ENCODE results near the gene MEX3C.

DNA sequence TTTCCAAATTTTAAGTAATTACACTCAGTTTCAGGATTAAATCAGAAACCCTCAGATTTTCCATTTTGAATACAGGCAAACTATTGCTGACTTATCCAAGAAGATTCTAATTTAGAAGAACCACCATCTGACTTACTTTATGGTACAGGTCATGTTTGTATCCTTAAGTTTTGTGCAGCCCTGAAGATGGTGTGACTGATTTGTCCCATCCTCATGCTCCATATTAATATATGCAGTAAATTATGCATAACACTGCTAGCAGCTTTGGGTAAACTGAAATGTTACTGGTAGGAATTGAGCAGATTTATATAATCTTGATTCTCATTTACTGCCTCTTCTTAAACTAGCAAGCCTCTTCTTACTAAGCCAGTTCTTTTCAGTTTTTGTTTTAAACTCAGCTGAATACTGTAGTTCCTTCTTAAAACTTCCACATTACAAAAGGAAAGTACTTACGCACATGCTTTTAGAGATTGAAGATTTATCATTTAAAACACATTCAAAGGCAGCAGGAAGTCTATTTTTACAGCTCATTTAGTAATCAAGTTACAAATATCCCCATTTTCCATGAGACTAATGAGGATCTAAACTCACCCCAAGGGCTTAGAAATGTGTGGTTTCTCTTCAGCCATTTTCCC lies 25.7 kb downstream of the MEX3C start:
- TF ChIP-seq CTCF (IDR thresholded peaks at IDR 0.05) (no peak), EZH2 (IDR thresholded peaks at IDR 0.05) (no peak), EZH2phosphoT487 (IDR thresholded peaks at IDR 0.05) (no peak)
